HFFc6 (cell line): ENCODE data around the gene GALNT17. TPM values are rescaled to one million over a fixed set of nuclear protein-coding genes. Genes with fewer than 3 reads are reported as not detected.

Experiments used
- DNase-seq: peaks from one replicate; pipeline ENCODE4 v3.0.0-alpha.2; 2018
- H3K27ac Mint-ChIP-seq: 2 replicates; pipeline ENCODE4 v1.8.0; 2020; ENCODE audit warnings: mild to moderate bottlenecking, mixed read lengths
- H3K27me3 Mint-ChIP-seq: 2 replicates; pipeline ENCODE4 v1.8.0; 2021; ENCODE audit warnings: mild to moderate bottlenecking, moderate library complexity, mixed read lengths; ENCODE audit not compliant: insufficient read depth
- H3K36me3 Mint-ChIP-seq: 2 replicates; pipeline ENCODE4 v1.8.0; 2021; ENCODE audit warnings: low read depth, mixed read lengths
- H3K4me1 Mint-ChIP-seq: 2 replicates; pipeline ENCODE4 v1.8.0; 2020; ENCODE audit warnings: low read depth, mixed read lengths
- H3K4me3 Mint-ChIP-seq: 2 replicates; pipeline ENCODE4 v1.8.0; 2020; ENCODE audit warnings: mild to moderate bottlenecking, moderate library complexity, mixed read lengths
- H3K9me3 Mint-ChIP-seq: 2 replicates; pipeline ENCODE4 v1.8.0; 2020; ENCODE audit warnings: mild to moderate bottlenecking, mixed read lengths
- total RNA-seq, 6 experiments: library from RNA; stranded (reverse); fragmentation: NEBNext Ultra II Directional; extraction: Animal tissue kit (Norgen Biotek cat#: 25700); gene quantifications; 2 replicates in 1 of 6; 3 replicates in 5 of 6; pipeline ENCODE4 v1.2.3, GENCODE V29; 2021
- TF ChIP-seq, protein P1 (sequence below): fragments of 200-600 bp; sonication (generic); IDR thresholded peaks from 2 replicates; pipeline ENCODE4 v1.5.0; 2021; ENCODE audit warnings: antibody characterized with exemption, mild to moderate bottlenecking

GALNT17 gene
- total RNA-seq, 6 experiments from 2014 or later = not detected

DNA sequence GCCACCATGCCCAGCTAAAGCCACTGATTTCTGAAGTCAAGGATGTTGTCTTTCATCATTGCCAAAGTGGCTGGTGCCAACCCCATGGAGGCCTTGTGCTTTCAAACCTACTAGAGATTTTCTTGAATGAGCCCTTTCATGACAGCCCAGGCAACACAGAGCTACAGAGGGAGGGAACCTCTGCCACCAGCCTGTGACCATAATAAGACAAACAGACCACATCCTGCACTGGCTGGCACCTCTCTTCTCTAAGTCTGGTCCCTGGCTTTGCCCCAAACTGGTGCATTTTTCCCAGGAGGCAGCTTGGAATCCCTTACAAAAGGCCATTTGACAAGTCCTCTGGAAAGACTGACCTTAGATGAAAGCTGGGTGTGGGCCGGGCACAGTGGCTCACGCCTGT, 348.8 kb downstream of the GALNT17 start:
- Mint-ChIP-seq H3K36me3 (no peaks in the 10 kb centered on the region), H3K4me1 (no peaks in the 10 kb centered on the region), H3K27ac (no peak overlapping the region), H3K27me3 (no peaks in the 10 kb centered on the region; the same call in 1 of the 2 replicates), H3K9me3 (peaks cover 43% of the 10 kb centered on the region), H3K4me3 (no peak overlapping the region)
- TF ChIP-seq, protein P1, sequence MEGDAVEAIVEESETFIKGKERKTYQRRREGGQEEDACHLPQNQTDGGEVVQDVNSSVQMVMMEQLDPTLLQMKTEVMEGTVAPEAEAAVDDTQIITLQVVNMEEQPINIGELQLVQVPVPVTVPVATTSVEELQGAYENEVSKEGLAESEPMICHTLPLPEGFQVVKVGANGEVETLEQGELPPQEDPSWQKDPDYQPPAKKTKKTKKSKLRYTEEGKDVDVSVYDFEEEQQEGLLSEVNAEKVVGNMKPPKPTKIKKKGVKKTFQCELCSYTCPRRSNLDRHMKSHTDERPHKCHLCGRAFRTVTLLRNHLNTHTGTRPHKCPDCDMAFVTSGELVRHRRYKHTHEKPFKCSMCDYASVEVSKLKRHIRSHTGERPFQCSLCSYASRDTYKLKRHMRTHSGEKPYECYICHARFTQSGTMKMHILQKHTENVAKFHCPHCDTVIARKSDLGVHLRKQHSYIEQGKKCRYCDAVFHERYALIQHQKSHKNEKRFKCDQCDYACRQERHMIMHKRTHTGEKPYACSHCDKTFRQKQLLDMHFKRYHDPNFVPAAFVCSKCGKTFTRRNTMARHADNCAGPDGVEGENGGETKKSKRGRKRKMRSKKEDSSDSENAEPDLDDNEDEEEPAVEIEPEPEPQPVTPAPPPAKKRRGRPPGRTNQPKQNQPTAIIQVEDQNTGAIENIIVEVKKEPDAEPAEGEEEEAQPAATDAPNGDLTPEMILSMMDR = no peak
- no peak for DNase-seq

DNA sequence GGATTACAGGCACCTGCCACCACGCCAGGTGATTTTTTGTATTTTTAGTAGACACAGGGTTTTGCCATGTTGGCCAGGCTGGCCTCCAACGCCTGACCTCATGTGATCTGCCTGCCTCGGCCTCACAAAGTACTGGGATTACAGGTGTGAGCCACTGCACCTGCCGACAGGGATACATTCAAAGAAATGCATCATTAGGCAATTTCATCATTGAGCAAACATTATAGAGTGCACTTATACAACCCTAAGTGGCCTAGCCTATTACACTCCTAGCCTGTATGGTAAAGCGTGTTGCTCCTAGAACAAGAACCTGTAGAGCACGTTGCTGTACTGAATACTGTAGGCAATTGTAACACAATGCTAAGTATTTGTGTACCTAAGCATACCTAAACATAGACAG, 350.3 kb downstream of the GALNT17 start:
- no peak for DNase-seq
- Mint-ChIP-seq H3K9me3 (peaks cover 46% of the 10 kb centered on the region), H3K4me3 (no peak overlapping the region), H3K36me3 (peaks cover 5% of the 10 kb centered on the region; the same call in 1 of the 2 replicates), H3K27me3 (no peaks in the 10 kb centered on the region; the same call in none of the 2 replicates), H3K4me1 (no peaks in the 10 kb centered on the region; the same call in 1 of the 2 replicates), H3K27ac (no peak overlapping the region)
- TF ChIP-seq, protein P1 = no peak

DNA sequence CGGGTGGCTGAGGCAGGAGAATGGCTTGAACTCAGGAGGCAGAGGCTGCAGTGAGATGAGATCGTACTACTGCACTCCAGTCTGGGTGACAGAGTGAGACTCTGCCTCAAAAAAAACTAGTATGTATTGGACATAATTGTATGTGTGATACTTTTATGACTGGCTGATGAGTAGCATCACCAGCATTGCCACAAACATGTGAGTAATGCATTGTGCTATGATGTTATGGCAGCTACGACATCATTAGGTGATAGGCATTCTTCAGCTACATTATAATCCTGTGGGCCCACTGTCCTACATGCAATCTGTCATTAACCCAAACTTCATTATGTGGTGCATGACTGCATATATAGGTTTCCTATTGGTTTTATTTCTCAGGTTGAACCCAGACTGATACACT, 352.4 kb downstream of the GALNT17 start:
- H3K36me3 Mint-ChIP-seq = peaks cover 8% of the 10 kb centered on the region; the same call in 1 of the 2 replicates
- H3K27ac Mint-ChIP-seq = no peak overlapping the region
- no peaks in the 10 kb centered on the region; the same call in none of the 2 replicates for H3K27me3 Mint-ChIP-seq
- peaks cover 43% of the 10 kb centered on the region for H3K9me3 Mint-ChIP-seq
- no peak overlapping the region for H3K4me3 Mint-ChIP-seq
- DNase-seq = no peak
- no peaks in the 10 kb centered on the region; the same call in 1 of the 2 replicates for H3K4me1 Mint-ChIP-seq
- TF ChIP-seq, protein P1 = no peak

DNA sequence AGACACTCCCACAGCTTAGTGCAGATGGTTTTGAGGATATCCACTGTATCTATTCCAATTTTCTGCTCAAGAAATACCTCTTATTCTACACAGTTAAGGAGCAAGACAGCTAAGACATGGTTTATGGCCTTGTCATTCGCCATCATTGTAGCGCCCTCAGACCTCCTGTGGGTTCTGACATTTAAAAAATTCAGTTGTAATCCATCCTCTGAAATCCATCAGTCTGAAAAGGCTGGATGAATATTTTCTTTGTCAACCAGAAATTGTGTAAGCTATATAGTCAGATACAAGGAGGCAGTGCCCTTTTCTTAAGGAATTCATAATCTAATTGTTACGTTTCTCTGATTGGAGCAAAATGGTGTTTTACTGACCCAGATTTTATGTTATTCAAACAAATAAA, 353.6 kb downstream of the GALNT17 start:
- H3K4me1 Mint-ChIP-seq = no peaks in the 10 kb centered on the region; the same call in 1 of the 2 replicates
- H3K4me3 Mint-ChIP-seq = no peak overlapping the region
- no peak overlapping the region for H3K27ac Mint-ChIP-seq
- H3K9me3 Mint-ChIP-seq = peaks cover 37% of the 10 kb centered on the region
- TF ChIP-seq, protein P1 = no peak
- no peak for DNase-seq
- H3K27me3 Mint-ChIP-seq = no peaks in the 10 kb centered on the region; the same call in none of the 2 replicates
- H3K36me3 Mint-ChIP-seq = peaks cover 11% of the 10 kb centered on the region; the same call in 1 of the 2 replicates

DNA sequence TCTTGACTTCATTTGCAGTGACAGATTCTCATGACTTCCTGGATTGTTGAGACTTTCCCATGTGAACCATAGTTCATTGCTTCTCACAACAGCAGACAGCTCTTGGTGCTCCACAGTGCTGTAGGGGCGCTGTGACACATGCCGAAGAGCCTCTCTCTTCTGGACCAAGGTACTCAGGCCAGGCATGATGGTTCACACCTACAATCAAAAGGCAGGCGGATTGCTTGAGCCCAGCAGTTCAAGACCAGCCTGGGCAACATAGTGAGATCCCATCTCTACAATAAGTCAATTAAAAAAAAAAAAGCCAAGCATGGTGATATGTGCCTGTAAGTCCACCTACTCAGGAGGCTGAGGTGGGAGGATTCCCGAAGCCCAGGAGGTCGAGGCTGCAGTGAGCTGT, 354.5 kb downstream of the GALNT17 start:
- H3K4me1 Mint-ChIP-seq = no peaks in the 10 kb centered on the region; the same call in 1 of the 2 replicates
- no peak overlapping the region for H3K4me3 Mint-ChIP-seq
- no peak for DNase-seq
- no peak overlapping the region for H3K27ac Mint-ChIP-seq
- TF ChIP-seq, protein P1 = no peak
- H3K27me3 Mint-ChIP-seq = no peaks in the 10 kb centered on the region; the same call in none of the 2 replicates
- H3K9me3 Mint-ChIP-seq = peaks cover 42% of the 10 kb centered on the region
- H3K36me3 Mint-ChIP-seq = peaks cover 11% of the 10 kb centered on the region; the same call in 1 of the 2 replicates
